Gastroesophageal sphincter (tissue), 3 donors: Measurements from ENCODE around the gene FOXL1.

Experiments used
- POLR2A ChIP-seq, 2 donors: fragments of 450-650 bp; IDR thresholded peaks; one replicate each; pipeline ENCODE4 v1.6.1; 2017; ENCODE audit warnings: antibody characterized with exemption in 2 of 2, mild to moderate bottlenecking in 2 of 2, moderate library complexity in 1 of 2
- POLR2AphosphoS5 ChIP-seq: sonication (generic); formaldehyde crosslinking; IDR thresholded peaks from one replicate; pipeline ENCODE4 v1.6.1; 2017; ENCODE audit warnings: antibody characterized with exemption
- TF ChIP-seq, protein P1 (sequence below), 4 experiments: fragments of 200-600 bp in 2 of 4; fragments of 450-650 bp in 2 of 4; sonication (generic) in 1 of 4; IDR thresholded peaks; one replicate each; pipeline ENCODE4 v1.5.1; 2017 to 2019; ENCODE audit warnings: antibody characterized with exemption in 4 of 4, mild to moderate bottlenecking in 2 of 4, moderate library complexity in 2 of 4

DNA sequence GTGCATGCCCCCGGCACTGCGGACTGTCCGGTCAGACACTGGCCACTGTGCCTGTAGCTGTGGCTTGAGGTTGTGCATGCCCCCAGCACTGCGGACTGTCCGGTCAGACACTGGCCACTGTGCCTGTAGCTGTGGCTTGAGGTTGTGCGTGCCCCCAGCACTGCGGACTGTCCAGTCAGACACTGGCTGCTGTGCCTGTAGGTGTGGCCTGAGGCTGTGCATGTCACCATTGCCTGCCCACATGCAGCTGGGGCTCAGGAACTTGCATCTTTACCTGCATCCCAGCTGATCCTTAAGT is 28.5 kb upstream of the FOXL1 start:
- no peak for TF ChIP-seq POLR2A (IDR thresholded peaks at IDR 0.05)
- TF ChIP-seq, protein P1, sequence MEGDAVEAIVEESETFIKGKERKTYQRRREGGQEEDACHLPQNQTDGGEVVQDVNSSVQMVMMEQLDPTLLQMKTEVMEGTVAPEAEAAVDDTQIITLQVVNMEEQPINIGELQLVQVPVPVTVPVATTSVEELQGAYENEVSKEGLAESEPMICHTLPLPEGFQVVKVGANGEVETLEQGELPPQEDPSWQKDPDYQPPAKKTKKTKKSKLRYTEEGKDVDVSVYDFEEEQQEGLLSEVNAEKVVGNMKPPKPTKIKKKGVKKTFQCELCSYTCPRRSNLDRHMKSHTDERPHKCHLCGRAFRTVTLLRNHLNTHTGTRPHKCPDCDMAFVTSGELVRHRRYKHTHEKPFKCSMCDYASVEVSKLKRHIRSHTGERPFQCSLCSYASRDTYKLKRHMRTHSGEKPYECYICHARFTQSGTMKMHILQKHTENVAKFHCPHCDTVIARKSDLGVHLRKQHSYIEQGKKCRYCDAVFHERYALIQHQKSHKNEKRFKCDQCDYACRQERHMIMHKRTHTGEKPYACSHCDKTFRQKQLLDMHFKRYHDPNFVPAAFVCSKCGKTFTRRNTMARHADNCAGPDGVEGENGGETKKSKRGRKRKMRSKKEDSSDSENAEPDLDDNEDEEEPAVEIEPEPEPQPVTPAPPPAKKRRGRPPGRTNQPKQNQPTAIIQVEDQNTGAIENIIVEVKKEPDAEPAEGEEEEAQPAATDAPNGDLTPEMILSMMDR (IDR thresholded peaks at IDR 0.05), result no peak
- TF ChIP-seq POLR2AphosphoS5, result no peak
